ENCODE measurements around the gene RNF5. TPM values are rescaled to one million over a fixed set of nuclear protein-coding genes. Genes with fewer than 3 reads are reported as not detected.

The RNF5 gene
- polyA plus RNA-seq, 1 of the 3 experiments (the other 2 are of a cell fraction): 110 TPM

GRCh38 chr6:32179766-32180405 lies 1.7 kb downstream of the RNF5 start:
- H3K9me3 ChIP-seq: no peaks in the 10 kb centered on the region
- 78% methylated on average over 10 of the region's 10 CpGs for WGBS (ENCODE audit: low lambda C conversion rate)
- no peaks in the 10 kb centered on the region for H4K20me1 ChIP-seq (ENCODE audit: insufficient read depth)
- ChIA-PET POLR2A (interaction anchor here (1.5 to 4.1 kb wide), 2 partner anchors 10 to 16 kb away, joined by 6 to 22 read pairs; partner anchors contain the start of gene PBX2), CTCF (interaction anchor here (0.8 to 1.0 kb wide), 3 partner anchors 15 to 62 kb away, joined by 3 read pairs; no protein-coding TSS in a partner anchor)
- peaks cover 12 to 27% of the 10 kb centered on the region in 2 experiments; a peak in 3 of 4 replicates for H3K4me1 ChIP-seq (ENCODE audit: control insufficient read depth in 1 of 2, insufficient read depth in 2 of 2, low read depth in 1 of 2, low read length in 1 of 2)
- no peak overlapping the region for H3K4me3 ChIP-seq (ENCODE audit: low read depth in 2 of 2, low read length in 1 of 2)
- H3K36me3 ChIP-seq (replicated peaks in 1 of 2; ENCODE audit: control insufficient read depth in 1 of 2, insufficient read depth in 2 of 2, low read length in 1 of 2): peaks cover 9 to 27% of the 10 kb centered on the region in 2 experiments
- H3K9me2 ChIP-seq: no peaks in the 10 kb centered on the region
- peaks cover 8% of the 10 kb centered on the region for H3F3A ChIP-seq (replicated peaks; ENCODE audit: insufficient read depth)
- TF ChIP-seq MEF2A (IDR thresholded peaks at IDR 0.05; ENCODE audit: borderline replicate concordance, low read depth): no peak
- TF ChIP-seq EZH2phosphoT487 (IDR thresholded peaks at IDR 0.05; ENCODE audit: borderline replicate concordance, low read depth): no peak
- TF ChIP-seq CHD2 (IDR thresholded peaks at IDR 0.05; ENCODE audit: low read length, partially characterized antibody): no peak
- TF ChIP-seq USF2 (IDR thresholded peaks at IDR 0.05; ENCODE audit: borderline replicate concordance, low read depth, low read length): no peak
- TF ChIP-seq USF1 (IDR thresholded peaks at IDR 0.05; ENCODE audit: borderline replicate concordance, low read depth): no peak
- no peak for TF ChIP-seq FOXM1 (IDR thresholded peaks at IDR 0.05; ENCODE audit: low read depth)
- TF ChIP-seq ZBTB33 (IDR thresholded peaks at IDR 0.05; ENCODE audit: borderline replicate concordance, low read depth): no peak
- TF ChIP-seq NFIC (IDR thresholded peaks at IDR 0.05; ENCODE audit: borderline replicate concordance): no peak
- no peak for TF ChIP-seq JUND (IDR thresholded peaks at IDR 0.05)
- H3K4me2 ChIP-seq: peak overlapping the region; percentile 100; the same call in 1 of the 2 replicates
- no peak overlapping the region for H3K27ac ChIP-seq (ENCODE audit: low read depth in 2 of 2, low read length in 1 of 2)
- H3K9ac ChIP-seq: no peak overlapping the region
- H3K79me2 ChIP-seq (ENCODE audit: insufficient read depth): peaks cover 22% of the 10 kb centered on the region
- no peaks in the 10 kb centered on the region for H3K27me3 ChIP-seq (ENCODE audit: insufficient read depth)
- no peak for DNase-seq
- no peak overlapping the region for H2AFZ ChIP-seq (ENCODE audit: low read depth)

GRCh38 chr6:32181148-32181702 lies 3.0 kb downstream of the RNF5 start:
- Histone ChIP-seq H3K4me3 (ENCODE audit: low read depth in 2 of 2, low read length in 1 of 2) (no peak overlapping the region), H3K9ac (no peak overlapping the region), H3K4me1 (ENCODE audit: control insufficient read depth in 1 of 2, insufficient read depth in 2 of 2, low read depth in 1 of 2, low read length in 1 of 2) (peaks cover 12 to 23% of the 10 kb centered on the region in 2 experiments; a peak in 3 of 4 replicates), H3K4me2 (no peak overlapping the region), H3K79me2 (ENCODE audit: insufficient read depth) (peaks cover 13% of the 10 kb centered on the region; the same call in 1 of the 2 replicates), H3K27me3 (ENCODE audit: insufficient read depth) (no peaks in the 10 kb centered on the region), H3F3A (replicated peaks; ENCODE audit: insufficient read depth) (peaks cover 16% of the 10 kb centered on the region), H3K36me3 (replicated peaks in 1 of 2; ENCODE audit: control insufficient read depth in 1 of 2, insufficient read depth in 2 of 2, low read length in 1 of 2) (peaks cover 9 to 28% of the 10 kb centered on the region in 2 experiments), H2AFZ (ENCODE audit: low read depth) (no peak overlapping the region), H3K9me2 (no peaks in the 10 kb centered on the region), H4K20me1 (ENCODE audit: insufficient read depth) (no peaks in the 10 kb centered on the region), H3K27ac (ENCODE audit: low read depth in 2 of 2, low read length in 1 of 2) (no peak overlapping the region), H3K9me3 (no peaks in the 10 kb centered on the region)
- DNase-seq: no peak
- CTCF ChIA-PET: no interaction called here
- 97% methylated on average over 15 of the region's 15 CpGs for WGBS (ENCODE audit: low lambda C conversion rate)
- POLR2A ChIA-PET: no interaction called here
- TF ChIP-seq REST (IDR thresholded peaks at IDR 0.05; ENCODE audit: low read depth, low read length): no peak
- TF ChIP-seq RXRA (IDR thresholded peaks at IDR 0.05; ENCODE audit: borderline replicate concordance, low read depth): no peak
- no peak for TF ChIP-seq RAD21 (IDR thresholded peaks at IDR 0.05; ENCODE audit: low read length)
- no peak for TF ChIP-seq GATA2 (CRISPR knock-in tag; IDR thresholded peaks at IDR 0.05)
- TF ChIP-seq MAX (IDR thresholded peaks at IDR 0.05; ENCODE audit: low read depth): no peak
- no peak for TF ChIP-seq NRF1 (IDR thresholded peaks at IDR 0.05; ENCODE audit: low read depth, low read length)
- TF ChIP-seq USF2 (IDR thresholded peaks at IDR 0.05; ENCODE audit: borderline replicate concordance, low read depth, low read length): no peak
- TF ChIP-seq SMC3 (IDR thresholded peaks at IDR 0.05; ENCODE audit: low read depth, low read length): no peak

All from SK-N-SH (cell line).